Measurements from ENCODE around the gene DSP.

- TF ChIP-seq CTCF (IDR thresholded peaks at IDR 0.05 in 8 of 11, conservative IDR thresholded peaks at IDR 0.05 in 3 of 11) (no peak), POLR2AphosphoS5 (IDR thresholded peaks at IDR 0.05) (no peak)
Measured at GRCh38 chr6:7580537-7580926, 39.1 kb downstream of the DSP start.

Data from spleen (tissue), 7 donors.